NOMO-1 treated with DMSO at 0.1 percent for 48 hours (cell line): Measurements from ENCODE around the gene FHIP1B.

Source experiments
- DNase-seq: peaks from one replicate; lab custom pipeline; 2025; ENCODE audit not compliant: unreplicated experiment; lab: John Stamatoyannopoulos, UW

FHIP1B gene

GRCh38 chr11:6202041-6202440 lies 32.4 kb downstream of the FHIP1B start:
- DNase-seq: no peak

GRCh38 chr11:6201481-6201880 lies 33.0 kb downstream of the FHIP1B start:
- DNase-seq: peak; percentile 82

- DNase-seq: peak; percentile 97
These were observed 33.5 kb downstream of the FHIP1B start for GRCh38 chr11:6200975-6201374.

GRCh38 chr11:6199174-6199810 lies 35.1 kb downstream of the FHIP1B start, which contains the start of gene OR52W1:
Gene OR52W1 (plus strand): TSS chr11:6199224. CDS start chr11:6199224, 0 bp downstream.
- DNase-seq: no peak

- no peak for DNase-seq
These were observed 36.8 kb downstream of the FHIP1B start for GRCh38 chr11:6197466-6198200.

- DNase-seq: peak; percentile 7
These were observed 38.0 kb downstream of the FHIP1B start for GRCh38 chr11:6196396-6196795.

- DNase-seq: peak; percentile 7
These were observed 40.3 kb downstream of the FHIP1B start for GRCh38 chr11:6194065-6194581.

- peak; percentile 83 for DNase-seq
These were observed 42.7 kb downstream of the FHIP1B start for GRCh38 chr11:6191742-6192141.

- DNase-seq: no peak
These were observed 59.0 kb downstream of the FHIP1B start for GRCh38 chr11:6175440-6175839.

- DNase-seq: no peak
These were observed 64.2 kb downstream of the FHIP1B start, which contains the start of gene OR52B2 for GRCh38 chr11:6170226-6170625. Gene OR52B2 (minus strand): TSS chr11:6170326. CDS start chr11:6170326, 0 bp downstream.
